WI38 (cell line): ENCODE data around the gene WDR20.
"Not testable (repeated sequence)": the region's sequence is repeated elsewhere in the genome, so short reads cannot be mapped to it uniquely, and the experiment has no call there.

Experiments used
- H3K4me3 ChIP-seq: 2 replicates; pipeline ENCODE4 v1.5.1; 2011; ENCODE audit warnings: low read depth, mild to moderate bottlenecking, control low read depth, low read length
- CTCF ChIP-seq: IDR thresholded peaks from 2 replicates; pipeline ENCODE4 v1.5.1; 2012; ENCODE audit warnings: low read depth, mild to moderate bottlenecking, control low read depth, low read length

The WDR20 gene

GRCh38 chr14:102117852-102118251 lies 21.8 kb upstream of the WDR20 start:
- no peak overlapping the region for H3K4me3 ChIP-seq
- TF ChIP-seq CTCF, result no peak

- no peak for TF ChIP-seq CTCF
- H3K4me3 ChIP-seq, result no peak overlapping the region
Observed at GRCh38 chr14:102120888-102121287, 18.8 kb upstream of the WDR20 start.

GRCh38 chr14:102121567-102121966 lies 18.1 kb upstream of the WDR20 start:
- no peak overlapping the region for H3K4me3 ChIP-seq
- no peak for TF ChIP-seq CTCF

GRCh38 chr14:102124419-102124818 lies 15.3 kb upstream of the WDR20 start:
- H3K4me3 ChIP-seq, result no peak overlapping the region
- TF ChIP-seq CTCF, result no peak

- no peak for TF ChIP-seq CTCF
- no peak overlapping the region for H3K4me3 ChIP-seq
Observed at GRCh38 chr14:102125546-102125945, 14.2 kb upstream of the WDR20 start.

DNA sequence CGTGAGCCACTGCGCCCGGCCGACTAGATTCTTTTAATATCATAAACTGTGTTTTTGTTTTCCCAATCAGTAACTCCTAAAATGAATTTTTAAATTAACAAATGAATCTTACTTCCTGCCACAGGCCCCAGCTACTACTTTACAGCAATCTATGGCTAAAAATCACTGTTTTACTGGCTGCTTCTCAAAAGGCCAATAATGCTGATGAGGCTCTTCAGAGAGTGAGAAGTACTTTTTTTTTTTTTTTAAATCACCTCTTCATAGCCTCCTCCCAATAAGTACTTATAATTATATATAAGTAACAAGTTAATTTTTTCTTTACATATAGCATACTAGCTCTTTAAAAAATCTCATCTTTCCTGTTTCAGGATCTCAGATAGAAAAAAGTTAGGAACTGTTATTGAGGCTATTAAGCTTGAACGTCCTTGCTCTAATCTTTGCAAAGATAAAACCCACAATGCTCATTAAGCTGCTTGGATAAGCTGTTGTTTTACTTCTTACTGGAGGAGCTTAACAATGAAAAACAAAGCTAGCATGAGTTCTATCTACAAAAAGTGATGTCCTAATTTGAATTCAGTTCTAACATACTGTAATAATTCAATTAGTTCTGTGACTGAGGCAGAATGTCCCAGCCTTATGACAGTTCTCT lies 12.8 kb upstream of the WDR20 start:
- no peak overlapping the region for H3K4me3 ChIP-seq
- TF ChIP-seq CTCF, result no peak

DNA sequence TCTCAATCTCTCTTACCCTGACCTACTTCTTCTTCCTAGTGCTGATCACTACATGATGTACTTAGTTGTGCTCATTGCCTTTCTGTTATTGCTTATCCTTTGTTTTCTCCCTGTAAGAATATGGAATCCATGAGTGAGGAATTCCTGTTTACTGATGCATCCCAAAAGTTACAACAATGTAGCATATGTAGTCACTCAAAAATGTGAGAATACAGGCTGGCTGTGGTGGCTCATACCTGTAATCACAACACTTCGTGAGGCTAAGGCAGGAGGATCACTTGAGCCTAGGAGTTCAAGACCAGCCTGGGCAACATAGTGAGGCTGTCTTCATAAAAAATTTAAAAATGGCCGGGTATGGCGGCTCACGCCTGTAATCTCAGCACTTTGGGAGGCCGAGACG lies 8.0 kb upstream of the WDR20 start:
- no peak for TF ChIP-seq CTCF

GRCh38 chr14:102134021-102134420 lies 5.7 kb upstream of the WDR20 start:
- not testable (repeated sequence) for H3K4me3 ChIP-seq

More for the DNA sequence above, 8.0 kb upstream of the WDR20 start:
- no peak overlapping the region for H3K4me3 ChIP-seq

DNA sequence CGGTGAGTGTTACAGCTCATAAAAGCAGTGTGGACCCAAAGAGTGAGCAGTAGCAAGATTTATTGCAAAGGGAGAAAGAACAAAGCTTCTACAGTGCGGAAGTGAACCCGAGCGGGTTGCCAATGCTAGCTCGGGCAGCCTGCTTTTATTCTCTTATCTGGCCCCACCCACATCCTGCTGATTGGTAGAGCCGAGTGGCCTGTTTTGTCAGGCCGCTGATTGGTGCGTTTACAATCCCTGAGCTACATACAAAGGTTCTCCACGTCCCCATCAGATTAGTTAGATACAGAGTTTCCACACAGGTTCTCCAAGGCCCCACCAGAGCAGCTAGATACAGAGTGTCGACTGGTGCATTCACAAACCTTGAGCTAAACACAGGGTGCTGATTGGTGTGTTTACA lies 5.0 kb upstream of the WDR20 start:
- H3K4me3 ChIP-seq, result not testable (repeated sequence)

- not testable (repeated sequence) for H3K4me3 ChIP-seq
Observed at GRCh38 chr14:102135456-102135855, 4.2 kb upstream of the WDR20 start.
